Stimulated activated CD4-positive, alpha-beta T cell treated with anti-CD3 and anti-CD28 coated beads, Interleukin-2, amount 100 ng/mL, for 24 hours (primary cell): Measurements from ENCODE around the gene TCTN1.
"Not testable (repeated sequence)": the region's sequence is repeated elsewhere in the genome, so short reads cannot be mapped to it uniquely, and the experiment has no call there.

Experiments
- DNase-seq, 2 donors: peaks; one replicate each; pipeline ENCODE4 v3.0.0-alpha.2; 2020

The TCTN1 gene

DNA sequence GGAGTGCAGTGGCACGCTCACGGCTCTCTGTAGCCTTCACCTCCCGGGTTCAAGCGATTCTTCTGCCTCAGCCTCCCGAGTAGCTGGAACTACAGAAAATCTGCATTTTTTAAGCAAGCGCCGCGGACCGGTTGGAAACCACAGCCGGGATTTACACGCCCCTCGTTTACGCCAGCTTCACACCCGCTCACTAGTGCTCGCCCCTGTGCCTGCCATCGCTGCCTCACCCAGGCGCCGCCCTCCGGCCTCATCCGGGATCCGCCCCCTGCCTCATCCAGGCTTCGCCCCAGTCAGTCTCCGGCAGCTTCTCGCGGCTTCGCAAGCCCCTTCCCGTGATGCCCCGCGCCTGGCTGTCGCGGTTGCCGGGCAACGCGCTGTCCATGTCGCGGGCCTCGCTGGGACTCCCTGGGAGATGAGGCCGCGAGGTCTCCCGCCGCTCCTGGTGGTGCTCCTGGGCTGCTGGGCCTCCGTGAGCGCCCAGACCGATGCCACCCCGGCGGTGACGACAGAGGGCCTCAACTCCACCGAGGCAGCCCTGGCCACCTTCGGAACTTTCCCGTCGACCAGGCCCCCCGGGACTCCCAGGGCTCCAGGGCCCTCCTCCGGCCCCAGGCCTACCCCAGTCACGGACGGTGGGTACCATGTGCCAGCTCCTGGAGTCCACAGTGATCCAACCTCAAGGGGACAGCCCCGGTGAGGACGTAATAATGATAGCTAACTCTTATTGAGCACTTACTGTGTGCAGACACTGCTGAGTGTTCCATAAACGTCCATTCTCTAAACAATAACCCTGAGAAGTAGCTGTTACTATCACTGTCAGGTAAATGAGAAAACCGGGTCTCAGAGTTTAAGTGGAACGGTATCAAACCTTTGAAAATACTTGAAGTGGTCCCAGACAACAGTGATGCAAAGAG lies at the start of gene TCTN1:
Gene TCTN1 (plus strand): TSS at position 359 of the 914 bp plus-strand sequence. CDS start 54 bp downstream, at position 413.
- DNase-seq = peak; percentile 98 to 99

DNA sequence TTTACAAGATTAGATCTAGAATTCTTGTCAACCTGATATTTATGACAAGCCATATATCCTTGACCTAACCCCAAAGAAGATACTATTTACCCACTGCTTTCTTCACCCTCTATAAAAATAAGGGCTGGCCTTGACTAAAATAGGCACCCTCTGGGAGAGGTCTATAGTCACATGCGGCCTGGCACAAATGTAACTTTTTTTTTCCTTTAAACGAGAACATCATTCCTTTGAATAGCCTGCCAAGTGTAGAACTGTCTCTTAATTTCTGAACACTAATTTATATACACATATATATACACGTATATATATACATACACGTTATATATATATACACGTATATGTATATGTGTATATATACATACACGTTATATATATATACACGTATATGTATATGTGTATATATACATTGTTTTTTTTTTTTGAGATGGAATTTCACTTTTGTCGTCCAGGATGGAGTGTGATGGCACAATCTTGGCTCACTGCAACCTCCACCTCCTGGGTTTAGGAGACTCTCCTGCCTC lies 49.4 kb upstream of the TCTN1 start:
- DNase-seq = no peak

DNA sequence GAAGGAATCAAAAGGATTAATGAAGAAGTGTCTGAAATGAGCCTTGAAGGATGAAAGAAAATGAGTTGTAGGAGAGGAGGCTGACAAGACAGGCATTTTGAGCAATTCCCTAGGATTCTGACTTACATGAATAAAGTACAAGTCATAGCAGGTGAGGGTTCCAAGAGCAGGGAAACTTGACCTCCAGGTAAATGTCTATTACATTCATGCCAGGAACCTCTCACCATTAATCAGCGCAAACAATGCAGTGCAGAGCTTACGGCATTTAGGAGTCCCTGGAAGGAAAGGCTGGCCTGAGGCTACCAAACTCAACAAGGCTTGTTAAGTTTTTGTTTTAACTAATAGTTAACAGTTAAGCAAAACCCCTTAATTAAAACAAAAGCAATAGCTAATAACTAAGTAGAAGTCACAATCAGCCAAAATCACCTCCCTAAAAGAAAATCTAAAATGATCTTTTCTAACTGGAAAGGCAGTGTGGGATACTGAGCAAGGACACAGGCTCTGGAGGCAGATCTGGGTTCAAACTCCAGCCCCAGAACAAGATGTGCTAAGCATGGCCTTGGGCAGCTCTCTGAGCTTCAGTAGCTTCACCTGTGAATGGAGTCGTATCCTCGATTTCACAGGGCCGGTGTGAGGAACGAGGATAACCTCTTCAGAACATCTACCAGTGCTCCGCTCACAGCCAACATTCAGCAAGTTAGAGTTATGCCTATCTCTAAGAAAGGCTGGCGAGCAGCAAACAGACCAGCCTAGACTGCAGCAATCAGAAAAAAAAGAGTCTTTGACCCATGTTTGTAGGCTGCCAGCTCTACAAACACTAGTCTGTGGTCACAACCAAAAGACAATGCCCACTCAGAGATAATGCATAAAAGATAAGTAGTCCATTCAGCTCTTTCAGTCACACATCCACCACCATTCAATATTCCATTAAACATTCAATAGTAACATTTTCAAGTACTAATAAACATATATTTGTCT lies 47.7 kb upstream of the TCTN1 start:
- no peak for DNase-seq

DNA sequence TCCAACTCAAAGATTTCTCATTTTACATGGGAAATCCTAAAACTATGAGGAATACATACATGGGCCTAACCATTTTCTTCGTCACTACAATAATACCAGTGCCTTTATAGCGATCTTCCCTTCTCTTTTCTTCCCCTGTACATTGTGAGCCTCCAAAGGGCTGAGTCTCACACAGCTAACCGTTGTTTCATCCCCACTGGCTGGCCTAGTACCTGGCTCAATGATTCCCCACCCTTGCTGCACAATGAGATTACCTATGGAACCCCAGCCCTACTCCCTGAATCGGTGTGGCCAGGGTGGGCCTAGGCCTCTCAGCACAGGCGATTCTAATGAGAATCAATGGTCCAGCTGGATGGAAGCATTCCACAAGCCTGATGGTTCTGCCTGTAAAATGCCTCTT lies 46.9 kb upstream of the TCTN1 start:
- DNase-seq = no peak

DNA sequence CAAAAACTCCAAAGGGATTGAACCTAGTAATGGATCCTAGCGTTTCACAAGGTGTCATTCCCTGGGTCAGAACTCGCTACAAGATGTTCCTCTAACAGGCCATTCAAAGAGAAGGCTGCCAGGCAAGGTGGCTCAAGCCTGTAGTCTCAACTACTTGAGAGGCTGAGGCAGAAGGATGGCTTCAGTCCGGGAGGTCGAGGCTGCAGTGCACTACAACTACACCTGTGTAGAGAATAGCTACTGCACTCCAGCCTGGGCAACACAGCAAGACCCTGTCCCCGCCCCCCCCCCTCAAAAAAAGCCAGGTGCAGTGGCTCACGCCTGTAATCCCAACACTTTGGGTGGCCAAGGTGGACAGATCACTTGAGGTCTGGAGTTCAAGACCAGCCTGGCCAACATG lies 45.2 kb upstream of the TCTN1 start:
- no peak for DNase-seq

DNA sequence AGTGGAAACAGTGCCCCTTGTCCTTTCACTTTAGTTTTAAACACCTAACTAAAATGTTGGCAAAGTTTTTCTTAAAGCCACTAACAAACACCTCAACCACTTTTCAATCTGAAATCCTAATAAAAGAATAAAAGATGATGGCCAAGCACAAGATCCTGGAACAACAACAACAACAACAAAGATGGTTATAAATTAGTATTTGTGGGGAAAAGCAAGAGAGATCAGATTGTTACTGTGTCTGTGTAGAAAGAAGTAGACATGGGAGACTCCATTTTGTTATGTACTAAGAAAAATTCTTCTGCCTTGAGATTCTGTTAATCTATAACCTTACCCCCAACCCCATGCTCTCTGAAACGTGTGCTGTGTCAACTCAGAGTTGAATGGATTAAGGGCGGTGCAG lies 44.1 kb upstream of the TCTN1 start:
- DNase-seq = not testable (repeated sequence)

DNA sequence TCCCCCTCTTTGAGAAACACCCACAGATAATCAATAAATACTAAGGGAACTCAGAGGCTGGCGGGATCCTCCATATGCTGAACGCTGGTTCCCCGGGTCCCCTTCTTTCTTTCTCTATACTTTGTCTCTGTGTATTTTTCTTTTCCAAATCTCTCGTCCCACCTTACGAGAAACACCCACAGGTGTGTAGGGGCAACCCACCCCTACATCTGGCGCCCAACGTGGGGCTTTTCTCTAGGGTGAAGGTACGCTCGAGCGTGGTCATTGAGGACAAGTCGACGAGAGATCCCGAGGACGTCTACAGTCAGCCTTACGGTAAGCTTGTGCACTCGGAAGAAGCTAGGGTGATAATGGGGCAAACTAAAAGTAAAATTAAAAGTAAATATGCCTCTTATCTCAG lies 43.1 kb upstream of the TCTN1 start:
- DNase-seq = not testable (repeated sequence)

DNA sequence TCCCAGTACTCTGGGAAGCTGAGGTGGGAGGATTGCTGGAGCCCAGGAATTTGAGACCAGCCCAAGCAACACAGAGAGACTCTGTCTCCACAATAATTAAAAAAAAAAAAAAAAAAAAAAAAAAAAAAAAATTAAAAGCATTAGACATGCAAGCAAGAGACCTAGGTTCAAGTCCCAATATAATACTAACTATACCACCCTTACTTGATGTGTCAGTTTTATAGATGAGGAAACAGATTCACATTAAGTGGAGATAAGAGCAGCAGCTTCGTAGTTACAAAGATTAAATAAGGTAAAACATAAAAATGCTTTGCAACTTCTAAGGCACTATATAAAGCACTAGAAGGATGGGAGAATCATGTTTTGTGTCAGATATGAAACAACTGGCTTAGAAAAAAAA lies 39.9 kb upstream of the TCTN1 start:
- DNase-seq = no peak

DNA sequence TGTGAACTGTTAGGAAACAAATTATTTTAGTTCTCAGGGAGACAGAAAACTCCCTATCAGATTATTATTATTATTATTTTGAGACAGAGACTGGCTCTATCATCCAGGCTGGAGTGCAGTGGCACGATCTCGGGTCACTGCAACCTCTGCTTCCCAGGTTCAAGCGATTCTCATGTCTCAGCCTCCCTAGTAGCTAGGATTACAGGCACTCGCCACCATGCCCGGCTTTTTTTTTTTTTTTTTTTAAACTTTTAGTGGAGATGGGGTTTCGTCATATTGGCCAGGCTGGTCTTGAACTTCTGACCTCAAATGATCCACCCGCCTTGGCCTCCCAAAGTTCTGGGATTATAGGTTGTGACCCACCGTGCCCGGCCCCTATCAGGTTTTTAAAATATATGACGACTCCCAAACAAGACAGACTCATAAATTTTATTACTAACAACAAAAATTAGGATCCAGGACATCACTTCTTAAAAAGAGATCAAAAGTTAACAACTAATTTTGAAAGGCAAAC lies 39.2 kb upstream of the TCTN1 start:
- DNase-seq = not testable (repeated sequence)

DNA sequence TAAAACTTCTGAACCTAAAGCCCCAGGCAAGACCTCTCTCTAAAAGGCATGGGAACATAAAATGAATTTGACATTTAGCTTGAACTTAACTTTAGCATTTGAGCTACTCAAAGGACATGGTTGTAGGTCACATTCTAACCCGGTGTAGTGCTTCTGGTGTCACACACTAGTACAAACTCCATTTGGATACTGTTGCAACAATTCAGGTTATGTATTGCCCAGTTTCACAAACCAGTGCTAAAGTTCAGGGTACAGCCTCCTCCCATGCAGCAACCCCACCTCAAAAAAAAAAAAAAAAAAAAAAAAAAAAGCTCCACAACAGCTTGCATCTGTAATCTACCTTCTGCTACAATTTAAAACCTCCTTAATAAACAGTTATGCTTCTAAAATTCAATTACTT lies 38.6 kb upstream of the TCTN1 start:
- no peak for DNase-seq

DNA sequence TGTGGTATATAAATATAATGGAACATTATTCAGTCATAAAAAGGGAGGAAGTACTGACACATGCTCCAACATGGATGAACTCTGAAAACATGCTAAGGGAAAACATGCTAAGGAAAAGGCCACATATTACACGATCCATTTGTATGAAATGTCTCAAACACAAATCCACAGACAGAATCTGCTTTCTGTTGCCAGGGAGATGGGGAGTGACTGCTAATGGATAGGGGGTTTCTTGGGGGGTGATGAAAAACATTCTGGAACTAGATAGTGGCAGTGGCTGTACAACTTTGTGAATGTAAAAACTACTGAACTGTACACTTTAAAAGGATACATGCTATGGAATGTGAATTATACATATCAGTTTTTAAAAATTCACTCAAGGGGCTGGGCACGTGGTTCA lies 37.4 kb upstream of the TCTN1 start:
- DNase-seq = no peak

DNA sequence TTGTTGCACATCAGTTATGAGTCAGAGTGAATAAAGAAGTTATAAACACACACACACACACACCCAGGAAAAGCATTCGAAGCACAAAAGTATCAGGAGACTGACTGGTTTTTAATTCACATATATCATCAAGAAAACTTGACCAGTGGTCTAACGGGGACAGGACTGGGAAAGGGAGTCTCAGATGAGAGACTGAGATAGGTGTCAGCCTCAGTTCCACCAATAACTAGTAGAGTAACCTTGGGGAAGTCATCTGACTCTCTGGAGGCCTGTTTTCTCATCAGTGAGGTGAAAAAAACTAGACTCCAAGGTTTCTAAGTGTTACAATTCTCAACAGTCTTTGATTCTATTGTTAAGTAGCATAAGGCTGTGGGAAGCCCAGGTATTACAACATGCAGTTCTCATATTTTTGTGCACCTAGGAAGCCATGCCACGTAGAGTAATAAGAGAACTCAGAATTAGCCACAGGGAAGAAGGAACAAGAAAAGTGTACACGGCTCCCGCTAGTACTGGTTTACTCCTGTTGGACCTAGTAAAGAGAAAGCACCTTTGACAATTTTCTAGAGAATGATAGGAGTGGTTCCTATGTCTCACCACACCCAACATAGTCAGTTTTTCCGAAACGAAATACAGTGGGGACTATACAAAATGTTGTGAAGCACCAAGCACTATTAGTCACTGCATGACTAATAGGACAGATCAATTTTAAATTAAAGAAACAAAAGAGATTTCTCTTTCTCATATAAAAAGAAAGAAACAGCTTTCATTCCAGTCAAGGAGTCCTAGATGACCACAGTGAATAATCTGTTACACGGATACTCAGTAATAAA lies 35.9 kb upstream of the TCTN1 start:
- peak; percentile 27 to 48 for DNase-seq

DNA sequence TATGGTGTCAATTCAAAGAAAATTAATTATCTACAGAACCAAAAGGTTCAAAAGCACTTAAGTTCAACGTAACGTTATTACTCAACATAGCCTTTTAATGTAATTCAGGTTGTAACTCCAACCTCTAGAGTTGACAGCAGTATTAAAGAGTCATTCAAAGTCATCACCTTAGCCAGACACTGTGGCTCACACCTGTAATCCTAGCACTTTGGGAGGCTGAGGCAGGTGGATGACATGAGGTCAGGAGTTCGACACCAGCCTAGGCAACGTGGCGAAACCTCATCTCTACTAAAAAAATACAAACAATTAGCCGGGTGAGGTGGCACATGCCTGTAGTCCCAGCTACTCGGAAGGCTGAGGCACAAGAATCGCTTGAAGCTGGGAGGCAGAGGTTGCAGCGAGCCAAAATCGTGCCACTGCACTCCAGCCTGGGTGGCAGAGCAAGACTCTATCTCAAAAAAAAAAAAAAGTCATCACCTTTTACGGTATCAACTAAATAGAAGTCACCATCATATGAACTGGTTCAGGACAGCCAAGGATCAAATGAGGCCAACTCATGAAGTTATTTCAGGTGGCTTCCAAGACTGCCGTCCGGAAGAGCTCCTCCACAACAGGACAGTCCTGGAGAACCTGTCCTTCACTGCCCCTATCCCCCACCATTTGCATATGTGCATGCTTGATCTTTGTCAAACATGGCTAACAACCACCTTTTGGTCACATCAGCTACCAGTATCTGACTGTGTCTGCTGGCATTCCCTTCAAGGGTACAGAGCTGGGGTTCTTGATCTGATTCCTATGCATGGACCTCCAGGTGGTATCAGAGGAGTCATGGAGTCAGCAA lies 35.0 kb upstream of the TCTN1 start:
- DNase-seq = peak in 1 of 2 donors; percentile 36

DNA sequence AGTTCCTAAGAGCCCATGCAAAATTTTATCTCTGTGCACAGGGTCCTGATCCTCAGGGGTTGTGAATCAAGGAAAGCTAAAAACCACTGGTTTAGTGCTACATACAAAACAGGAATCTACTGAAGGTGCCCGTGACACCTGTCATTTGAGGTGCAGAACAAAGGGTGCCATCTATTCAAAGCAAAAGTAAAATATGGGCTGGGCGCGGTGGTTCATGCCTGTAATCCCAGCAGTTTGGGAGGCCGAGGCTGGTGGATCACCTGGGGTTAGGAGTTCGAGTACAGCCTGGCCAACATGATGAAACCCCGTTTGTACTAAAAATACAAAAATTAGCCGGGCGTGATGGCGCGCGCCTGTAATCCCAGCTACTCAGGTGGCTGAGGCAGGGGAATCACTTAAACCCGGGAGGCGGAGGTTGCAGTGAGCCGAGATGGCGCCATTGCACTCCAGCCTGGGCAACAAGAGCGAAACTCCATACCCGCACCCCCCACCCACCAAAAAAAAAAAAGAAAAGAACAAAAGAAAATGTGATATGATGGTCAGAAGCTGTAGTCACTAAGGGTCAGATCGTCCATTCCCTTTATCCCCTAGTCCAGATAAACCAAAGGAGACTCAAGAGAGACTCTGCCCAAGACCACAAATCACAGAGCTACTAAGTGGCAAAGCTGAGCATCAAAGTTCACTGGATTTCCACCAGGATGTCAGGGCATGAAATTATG lies 34.2 kb upstream of the TCTN1 start:
- no peak for DNase-seq

DNA sequence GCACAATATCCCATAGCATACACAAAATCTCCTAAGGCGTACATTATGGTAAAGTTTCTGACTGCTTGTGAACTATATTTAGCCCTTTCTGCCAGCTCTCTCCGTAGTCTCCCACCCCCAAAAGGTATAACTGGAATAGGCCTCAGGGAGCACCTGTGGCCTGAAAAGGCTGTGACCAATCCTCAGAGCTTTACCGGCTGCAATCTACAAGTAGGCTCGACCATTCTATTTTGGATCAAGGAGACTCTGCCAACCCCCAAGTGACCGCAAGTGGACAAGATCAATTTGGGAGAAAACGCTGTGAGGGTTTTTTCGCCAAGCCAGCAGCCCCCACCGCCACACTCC lies 32.0 kb upstream of the TCTN1 start:
- no peak for DNase-seq

DNA sequence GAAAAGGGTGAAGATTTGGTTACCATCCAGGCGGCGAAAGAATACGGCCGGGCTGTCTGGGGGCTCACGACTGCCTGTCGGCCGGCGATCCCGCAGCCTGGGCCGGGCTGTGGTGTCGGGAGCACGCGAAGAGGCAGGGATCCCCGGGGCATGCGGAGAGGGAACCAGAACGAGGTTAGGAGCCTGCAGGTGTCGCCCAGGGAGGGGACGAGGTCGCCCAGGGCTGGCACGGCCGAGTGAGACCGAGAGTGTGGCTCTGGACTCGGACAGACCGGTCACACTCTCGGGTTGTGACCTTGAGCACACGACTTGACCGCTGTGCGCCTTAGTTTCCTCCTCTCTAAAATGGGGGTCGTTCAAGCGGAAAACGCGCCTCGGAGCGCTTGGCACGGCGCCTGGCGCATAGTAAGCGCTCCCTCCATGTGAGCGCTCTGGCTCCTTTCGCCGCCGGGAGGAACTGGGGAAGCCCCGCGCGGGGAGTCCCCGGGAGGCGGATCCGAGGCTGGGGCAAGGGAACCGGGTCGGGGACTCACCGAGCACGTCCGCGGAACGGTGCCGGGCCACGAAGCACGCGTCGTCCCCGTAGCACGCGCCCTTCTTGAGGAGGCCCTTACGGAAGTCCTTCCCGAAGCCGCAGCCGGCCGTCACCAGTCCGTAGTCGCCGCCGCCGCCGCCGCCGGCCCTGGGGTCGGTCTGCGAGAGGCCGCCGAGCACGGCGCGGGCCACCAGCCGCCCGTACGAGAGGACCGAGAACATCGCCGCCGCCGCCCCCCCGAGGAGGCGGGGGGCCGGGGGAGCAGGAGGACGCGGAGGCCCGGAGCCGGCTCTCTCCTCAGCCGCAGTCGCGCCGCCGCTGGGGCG lies 31.4 kb upstream of the TCTN1 start:
- DNase-seq = peak; percentile 80 to 81

DNA sequence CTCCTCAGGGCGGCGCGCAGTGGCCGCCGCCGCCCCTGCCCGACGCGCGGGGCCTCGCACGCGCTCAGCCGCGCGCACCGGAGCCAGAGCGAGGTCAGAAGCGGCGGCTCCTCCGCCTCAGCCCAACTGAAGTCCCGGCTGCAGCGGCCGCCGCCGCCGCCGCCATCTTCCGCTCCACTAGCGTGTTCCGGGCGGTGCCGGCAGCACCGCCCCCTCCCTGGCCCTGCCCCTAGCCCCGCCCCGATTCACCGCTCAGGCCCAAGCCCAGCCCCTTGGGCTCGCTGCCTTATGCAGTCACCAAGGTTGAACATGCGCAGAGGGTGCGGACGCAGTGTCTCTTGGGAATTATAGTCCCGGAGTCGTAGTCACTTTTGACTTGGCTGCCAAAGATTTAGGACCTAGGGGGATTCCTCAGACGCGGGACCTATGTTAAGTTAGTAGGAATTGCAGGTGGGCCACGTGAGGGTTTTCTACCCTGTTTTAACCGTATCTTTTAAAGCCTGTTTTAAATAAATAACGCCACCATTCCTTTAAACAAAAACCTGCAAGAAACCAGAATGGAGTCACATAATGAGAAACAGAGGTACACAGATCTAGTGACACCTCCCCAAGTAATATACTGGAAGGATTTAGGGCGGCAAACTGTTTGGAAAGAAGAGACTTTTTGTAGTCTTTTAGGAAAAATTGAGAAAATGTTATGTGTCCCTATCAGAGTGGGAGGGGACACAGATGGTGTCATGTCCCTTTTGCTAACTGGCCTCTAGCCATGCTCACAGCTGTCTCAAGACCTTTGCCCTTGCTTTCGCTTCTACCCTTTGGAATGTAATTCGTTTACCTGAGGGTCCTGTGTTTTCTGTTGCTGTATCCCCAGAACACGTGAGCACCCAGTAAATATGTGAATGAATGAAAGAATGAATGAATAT lies 30.5 kb upstream of the TCTN1 start, which contains the start of gene PPTC7:
Gene PPTC7 (minus strand): TSS at position 182 of the 923 bp plus-strand sequence. CDS start 287 bp downstream, outside the sequence.
- DNase-seq = peak; percentile 97 to 98

DNA sequence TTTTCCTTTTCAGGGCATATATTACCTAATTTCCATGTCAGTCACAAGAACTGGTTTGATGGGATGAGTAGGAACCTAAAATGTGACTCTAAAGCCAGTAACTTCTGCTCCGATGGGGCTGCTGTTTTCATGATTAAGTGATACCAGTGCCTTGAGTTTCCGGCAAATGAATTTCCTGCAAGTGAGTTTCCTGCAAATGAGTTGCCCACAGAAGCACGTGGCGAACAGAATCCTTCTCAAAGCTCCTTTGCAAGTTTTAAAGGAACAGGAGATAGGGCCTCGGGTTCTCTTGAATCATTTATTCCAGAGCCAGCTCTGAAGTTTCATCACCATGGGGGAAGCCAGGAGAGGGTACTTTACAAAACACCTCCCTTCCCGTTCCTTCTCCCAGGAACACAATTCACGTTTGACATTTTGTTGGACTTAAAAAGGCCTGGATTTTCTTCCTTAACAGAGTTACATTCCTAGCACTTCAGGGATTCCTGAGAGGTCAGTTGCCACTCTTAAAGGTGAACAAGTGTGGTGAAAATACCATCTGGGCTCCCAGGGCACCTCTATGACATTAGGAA lies 28.6 kb upstream of the TCTN1 start:
- DNase-seq = peak; percentile 42 to 45
